Activated CD8-positive, alpha-beta T cell treated with anti-CD3 and anti-CD28 coated beads, Interleukin-2, amount 10 ng/mL, durations not matched to agents 7 days and 5 days (primary cell): ENCODE measurements around the gene UPK1A. TPM values are rescaled to one million over a fixed set of nuclear protein-coding genes. Genes with fewer than 3 reads are reported as not detected.
A peak's percentile ranks its signal among the peaks of the same experiment; 100 is the strongest.

Experiments
- ATAC-seq: fragments of 150-1000 bp; cut with Tn5 transposase; one replicate; pipeline ENCODE4 v1.10.0; 2021; ENCODE audit warnings: moderate library complexity
- CTCF ChIA-PET: fragments of 350-600 bp; sonication (Branson Sonifier 250); formaldehyde crosslinking; loops from one replicate; lab custom pipeline; 2021; ENCODE audit warnings: antibody characterized with exemption; lab: Charles Lee
- POLR2A ChIA-PET: fragments of 350-600 bp; sonication (Branson Sonifier 250); formaldehyde crosslinking; loops from one replicate; lab custom pipeline; 2021; ENCODE audit warnings: antibody characterized with exemption; lab: Charles Lee
- DNase-seq: peaks from one replicate; pipeline ENCODE4 v3.0.0-alpha.2; 2020
- H3K27ac Mint-ChIP-seq: one replicate; pipeline ENCODE4 v1.8.0; 2021; ENCODE audit warnings: mild to moderate bottlenecking, mixed read lengths
- H3K27me3 Mint-ChIP-seq: one replicate; pipeline ENCODE4 v1.8.0; 2021; ENCODE audit warnings: low read depth, mixed read lengths
- H3K36me3 Mint-ChIP-seq: one replicate; pipeline ENCODE4 v1.8.0; 2021; ENCODE audit warnings: low read depth, mixed read lengths
- H3K4me1 Mint-ChIP-seq: one replicate; pipeline ENCODE4 v1.8.0; 2021; ENCODE audit warnings: low read depth, mixed read lengths
- H3K4me3 Mint-ChIP-seq: one replicate; pipeline ENCODE4 v1.8.0; 2021; ENCODE audit warnings: mild to moderate bottlenecking, mixed read lengths
- H3K9me3 Mint-ChIP-seq: one replicate; pipeline ENCODE4 v1.8.0; 2022; ENCODE audit warnings: mixed read lengths; ENCODE audit not compliant: insufficient read depth
- total RNA-seq, 2 experiments: library from RNA; stranded (reverse); gene quantifications; one replicate each; pipeline ENCODE4 v1.2.3, GENCODE V29; 2021

Gene UPK1A
- total RNA-seq, 2 experiments from 2014 or later, result 0.63 to 0.82 TPM

- Mint-ChIP-seq H3K9me3 (no peaks in the 10 kb centered on the region), H3K4me3 (peak overlapping the region; percentile 83), H3K4me1 (peaks cover 73% of the 10 kb centered on the region), H3K36me3 (peaks cover 24% of the 10 kb centered on the region), H3K27ac (peak overlapping the region; percentile 95), H3K27me3 (no peaks in the 10 kb centered on the region)
- ATAC-seq (no peak), DNase-seq (no peak)
- POLR2A ChIA-PET, result interaction anchor here (0.6 to 7.6 kb wide), 6 partner anchors 10 to 306 kb away, joined by 3 to 113 read pairs (median 9); partner anchors contain the start of genes NFKBID and ZBTB32
- CTCF ChIA-PET, result interaction anchor here (1.3 to 6.7 kb wide), 8 partner anchors 15 to 218 kb away, joined by 3 to 266 read pairs (median 5); partner anchors contain the start of genes COX6B1, LIN37, PSENEN and U2AF1L4
Measured at GRCh38 chr19:35713506-35713850, 47.2 kb downstream of the UPK1A start.

- Mint-ChIP-seq H3K4me1 (peaks cover 73% of the 10 kb centered on the region), H3K9me3 (no peaks in the 10 kb centered on the region), H3K36me3 (peaks cover 24% of the 10 kb centered on the region), H3K27ac (peak overlapping the region; percentile 95), H3K4me3 (peak overlapping the region; percentile 83), H3K27me3 (no peaks in the 10 kb centered on the region)
- ChIA-PET CTCF (interaction anchor here (0.7 to 6.7 kb wide), 13 partner anchors 15 to 217 kb away, joined by 3 to 266 read pairs (median 4); partner anchors contain the start of genes COX6B1, IGFLR1 and LIN37), POLR2A (interaction anchor here (1.1 to 7.6 kb wide), 6 partner anchors 11 to 186 kb away, joined by 3 to 113 read pairs (median 9); partner anchors contain the start of genes NFKBID and ZBTB32)
- no peak for ATAC-seq
- no peak for DNase-seq
Measured at GRCh38 chr19:35713904-35714495, 47.7 kb downstream of the UPK1A start.

- Mint-ChIP-seq H3K27me3 (no peaks in the 10 kb centered on the region), H3K4me3 (peak overlapping the region; percentile 83), H3K27ac (peak overlapping the region; percentile 95), H3K4me1 (peaks cover 76% of the 10 kb centered on the region), H3K9me3 (no peaks in the 10 kb centered on the region), H3K36me3 (peaks cover 28% of the 10 kb centered on the region)
- ATAC-seq (no peak), DNase-seq (peak; percentile 64)
- CTCF ChIA-PET, result interaction anchor here (0.7 to 6.7 kb wide), 10 partner anchors 15 to 216 kb away, joined by 3 to 266 read pairs (median 4); partner anchors contain the start of genes COX6B1 and IGFLR1
- POLR2A ChIA-PET, result interaction anchor here (1.2 to 7.6 kb wide), 5 partner anchors 12 to 33 kb away, joined by 3 to 113 read pairs (median 5); partner anchors contain the start of genes LIN37 and ZBTB32
Measured at GRCh38 chr19:35714601-35715354, 48.5 kb downstream of the UPK1A start.

GRCh38 chr19:35715355-35715809 is 49.1 kb downstream of the UPK1A start:
- Mint-ChIP-seq H3K27ac (peak overlapping the region; percentile 89), H3K4me3 (peak overlapping the region; percentile 83), H3K36me3 (peaks cover 31% of the 10 kb centered on the region), H3K9me3 (no peaks in the 10 kb centered on the region), H3K27me3 (no peaks in the 10 kb centered on the region), H3K4me1 (peaks cover 77% of the 10 kb centered on the region)
- ChIA-PET CTCF (interaction anchor here (0.5 to 6.7 kb wide), 6 partner anchors 16 to 216 kb away, joined by 3 to 266 read pairs (median 4); no protein-coding TSS in a partner anchor), POLR2A (interaction anchor here (1.2 to 7.6 kb wide), 5 partner anchors 12 to 33 kb away, joined by 3 to 113 read pairs (median 5); partner anchors contain the start of genes LIN37 and ZBTB32)
- ATAC-seq (no peak), DNase-seq (peak; percentile 30)

- ChIA-PET POLR2A (interaction anchor here (1.3 to 7.6 kb wide), 4 partner anchors 13 to 32 kb away, joined by 4 to 113 read pairs (median 50); partner anchors contain the start of genes LIN37 and ZBTB32), CTCF (interaction anchor here (0.5 to 6.7 kb wide), 4 partner anchors 17 to 32 kb away, joined by 3 to 266 read pairs (median 16); no protein-coding TSS in a partner anchor)
- ATAC-seq (no peak), DNase-seq (peak; percentile 40)
- H3K4me1 Mint-ChIP-seq, result peaks cover 72% of the 10 kb centered on the region
- H3K27me3 Mint-ChIP-seq, result no peaks in the 10 kb centered on the region
- no peaks in the 10 kb centered on the region for H3K9me3 Mint-ChIP-seq
- H3K27ac Mint-ChIP-seq, result peak overlapping the region; percentile 89
- H3K36me3 Mint-ChIP-seq, result peaks cover 35% of the 10 kb centered on the region
- peak overlapping the region; percentile 83 for H3K4me3 Mint-ChIP-seq
Measured at GRCh38 chr19:35715981-35716800, 49.9 kb downstream of the UPK1A start.

- ChIA-PET POLR2A (interaction anchor here (0.6 to 6.7 kb wide), 8 partner anchors 14 to 31 kb away, joined by 3 to 113 read pairs (median 4); partner anchors contain the start of genes IGFLR1, LIN37, PSENEN and U2AF1L4), CTCF (interaction anchor here (1.6 to 6.7 kb wide), 3 partner anchors 18 to 28 kb away, joined by 5 to 266 read pairs (median 8); partner anchors contain the start of gene U2AF1L4)
- ATAC-seq (peak; percentile 77), DNase-seq (peak; percentile 97)
- no peaks in the 10 kb centered on the region for H3K9me3 Mint-ChIP-seq
- peak overlapping the region; percentile 89 for H3K27ac Mint-ChIP-seq
- no peaks in the 10 kb centered on the region for H3K27me3 Mint-ChIP-seq
- peak overlapping the region; percentile 83 for H3K4me3 Mint-ChIP-seq
- peaks cover 65% of the 10 kb centered on the region for H3K4me1 Mint-ChIP-seq
- peaks cover 42% of the 10 kb centered on the region for H3K36me3 Mint-ChIP-seq
Measured at GRCh38 chr19:35716801-35717664, 50.7 kb downstream of the UPK1A start.

GRCh38 chr19:35717665-35718344 is 51.5 kb downstream of the UPK1A start, which contains the start of gene KMT2B:
KMT2B (plus strand) TSS chr19:35718003; CDS start chr19:35718019, 16 bp downstream.
- peak within 1 kb of the TSS; percentile 94 for H3K4me3 Mint-ChIP-seq
- ChIA-PET POLR2A (interaction anchor here (0.6 to 1.9 kb wide), 8 partner anchors 13 to 208 kb away, joined by 3 to 14 read pairs (median 3); partner anchors contain the start of genes IGFLR1, LIN37, PSENEN and U2AF1L4), CTCF (interaction anchor here (1.0 to 1.9 kb wide), 5 partner anchors 18 to 102 kb away, joined by 3 to 8 read pairs (median 4); partner anchors contain the start of gene U2AF1L4)
- no peaks in the 10 kb centered on the region for H3K9me3 Mint-ChIP-seq
- H3K36me3 Mint-ChIP-seq, result peaks cover 50% of the 10 kb centered on the region
- H3K27me3 Mint-ChIP-seq, result no peaks in the 10 kb centered on the region
- H3K27ac Mint-ChIP-seq, result peak within 1 kb of the TSS; percentile 94
- H3K4me1 Mint-ChIP-seq, result peaks cover 57% of the 10 kb centered on the region
- DNase-seq (no peak), ATAC-seq (peak; percentile 1)

GRCh38 chr19:35718345-35719041 is 52.2 kb downstream of the UPK1A start:
- H3K27me3 Mint-ChIP-seq, result no peaks in the 10 kb centered on the region
- H3K9me3 Mint-ChIP-seq, result no peaks in the 10 kb centered on the region
- H3K4me3 Mint-ChIP-seq, result peak overlapping the region; percentile 94
- H3K4me1 Mint-ChIP-seq, result peaks cover 50% of the 10 kb centered on the region
- ChIA-PET POLR2A (interaction anchor here (0.5 to 1.9 kb wide), 11 partner anchors 9 to 208 kb away, joined by 3 to 14 read pairs (median 3); partner anchors contain the start of genes IGFLR1, LIN37, PSENEN and U2AF1L4), CTCF (interaction anchor here (1.0 to 1.9 kb wide), 9 partner anchors 9 to 102 kb away, joined by 3 to 8 read pairs (median 4); partner anchors contain the start of gene U2AF1L4)
- ATAC-seq (peak; percentile 2), DNase-seq (peak; percentile 65)
- H3K36me3 Mint-ChIP-seq, result peaks cover 56% of the 10 kb centered on the region
- peak overlapping the region; percentile 94 for H3K27ac Mint-ChIP-seq
